HG02678 (cell line): ENCODE results near the gene PECR.
A peak's percentile ranks its signal among the peaks of the same experiment; 100 is the strongest.
"Not testable (repeated sequence)": the region's sequence is repeated elsewhere in the genome, so short reads cannot be mapped to it uniquely, and the experiment has no call there.

ENCODE experiments used
- ATAC-seq: cut with Tn5 transposase; IDR thresholded peaks from one replicate; pipeline ENCODE4 v1.9.1; 2021; ENCODE audit warnings: mild to moderate bottlenecking, moderate library complexity; ENCODE audit not compliant: unreplicated experiment

Gene PECR

GRCh38 chr2:216107320-216107719 is 25.7 kb upstream of the PECR start:
- no peak for ATAC-seq

GRCh38 chr2:216104691-216105090 is 23.1 kb upstream of the PECR start:
- no peak for ATAC-seq

- ATAC-seq = no peak
Observed at GRCh38 chr2:216103213-216103612, 21.6 kb upstream of the PECR start.

- ATAC-seq = no peak
Observed at GRCh38 chr2:216101109-216101508, 19.5 kb upstream of the PECR start.

- no peak for ATAC-seq
Observed at GRCh38 chr2:216098421-216099334, 17.1 kb upstream of the PECR start.

- ATAC-seq = no peak
Observed at GRCh38 chr2:216094701-216095100, 13.1 kb upstream of the PECR start.

GRCh38 chr2:216092646-216093045 is 11.0 kb upstream of the PECR start:
- ATAC-seq = no peak

- ATAC-seq = no peak
Observed at GRCh38 chr2:216090369-216090786, 8.8 kb upstream of the PECR start.

GRCh38 chr2:216086207-216086893 is 4.7 kb upstream of the PECR start:
- ATAC-seq = no peak

- no peak for ATAC-seq
Observed at GRCh38 chr2:216084547-216084946, 2.9 kb upstream of the PECR start.

- ATAC-seq = no peak
Observed at GRCh38 chr2:216083464-216084281, 2.1 kb upstream of the PECR start.

- no peak for ATAC-seq
Observed at GRCh38 chr2:216082805-216083204, 1.2 kb upstream of the PECR start.

GRCh38 chr2:216082117-216082711 is 605 bp upstream of the PECR start:
- peak; percentile 11 for ATAC-seq

GRCh38 chr2:216081012-216081411 is 597 bp downstream of the PECR start:
- no peak for ATAC-seq

GRCh38 chr2:216080048-216080447 is 1.6 kb downstream of the PECR start:
- ATAC-seq = not testable (repeated sequence)

- no peak for ATAC-seq
Observed at GRCh38 chr2:216078776-216079175, 2.8 kb downstream of the PECR start.

GRCh38 chr2:216075510-216076485 is 5.8 kb downstream of the PECR start:
- no peak for ATAC-seq

GRCh38 chr2:216074794-216075193 is 6.8 kb downstream of the PECR start:
- no peak for ATAC-seq

- no peak for ATAC-seq
Observed at GRCh38 chr2:216074380-216074779, 7.2 kb downstream of the PECR start.

GRCh38 chr2:216073773-216074172 is 7.8 kb downstream of the PECR start:
- ATAC-seq = no peak
